Mesothelial cell of epicardium (in vitro differentiated cells): ENCODE measurements around the gene COQ8B. TPM values are rescaled to one million over a fixed set of nuclear protein-coding genes. Genes with fewer than 3 reads are reported as not detected.
"Not testable (repeated sequence)": the region's sequence is repeated elsewhere in the genome, so short reads cannot be mapped to it uniquely, and the experiment has no call there.

ENCODE experiments used
- DNase-seq, 2 experiments: peaks; one replicate each; pipeline ENCODE4 v3.0.0; 2021; ENCODE audit warnings: low spot score in 2 of 2; ENCODE audit not compliant: unreplicated experiment in 2 of 2
- H3K27ac Mint-ChIP-seq: 2 replicates; pipeline ENCODE4 v1.8.0; 2021; ENCODE audit warnings: mixed read lengths
- H3K27me3 Mint-ChIP-seq: 2 replicates; pipeline ENCODE4 v1.8.0; 2021; ENCODE audit warnings: low read depth, mixed read lengths
- H3K36me3 Mint-ChIP-seq: 2 replicates; pipeline ENCODE4 v1.8.0; 2021; ENCODE audit warnings: mixed read lengths
- H3K4me1 Mint-ChIP-seq: 2 replicates; pipeline ENCODE4 v1.8.0; 2021; ENCODE audit warnings: mixed read lengths
- H3K4me3 Mint-ChIP-seq: 2 replicates; pipeline ENCODE4 v1.8.0; 2021; ENCODE audit warnings: mild to moderate bottlenecking, moderate library complexity, mixed read lengths
- H3K9me3 Mint-ChIP-seq: 2 replicates; pipeline ENCODE4 v1.8.0; 2021; ENCODE audit warnings: mixed read lengths
- total RNA-seq: library from RNA; stranded (reverse); gene quantifications from 3 replicates; pipeline ENCODE4 v1.2.1, GENCODE V29; 2021
- TF ChIP-seq, protein P1 (sequence below): fragments of 200-600 bp; sonication (generic); IDR thresholded peaks from one replicate; pipeline ENCODE4 v1.5.0; 2021; ENCODE audit warnings: antibody characterized with exemption; ENCODE audit not compliant: unreplicated experiment

Gene COQ8B
- total RNA-seq, 1 donor from 2014 or later, result 58.3 TPM

DNA sequence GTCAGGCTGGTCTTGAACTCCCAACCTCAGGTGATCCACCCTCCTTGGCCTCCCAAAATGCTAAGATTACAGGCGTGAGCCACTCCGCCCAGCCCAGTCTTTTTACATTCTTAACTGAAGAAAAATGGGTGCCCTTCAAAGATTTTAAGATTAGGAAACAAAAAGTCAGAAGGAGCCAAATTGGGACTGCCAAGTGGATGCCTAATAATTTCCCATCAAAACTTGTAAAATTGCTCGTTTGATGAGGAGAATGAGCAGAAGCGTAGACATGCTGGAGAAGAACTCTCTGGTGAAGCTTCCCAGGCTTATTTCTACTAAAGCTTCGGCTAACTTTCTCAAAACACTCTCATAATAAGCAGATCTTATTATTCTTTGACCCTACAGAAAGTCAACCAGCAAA is 57.6 kb downstream of the COQ8B start:
- TF ChIP-seq, protein P1, sequence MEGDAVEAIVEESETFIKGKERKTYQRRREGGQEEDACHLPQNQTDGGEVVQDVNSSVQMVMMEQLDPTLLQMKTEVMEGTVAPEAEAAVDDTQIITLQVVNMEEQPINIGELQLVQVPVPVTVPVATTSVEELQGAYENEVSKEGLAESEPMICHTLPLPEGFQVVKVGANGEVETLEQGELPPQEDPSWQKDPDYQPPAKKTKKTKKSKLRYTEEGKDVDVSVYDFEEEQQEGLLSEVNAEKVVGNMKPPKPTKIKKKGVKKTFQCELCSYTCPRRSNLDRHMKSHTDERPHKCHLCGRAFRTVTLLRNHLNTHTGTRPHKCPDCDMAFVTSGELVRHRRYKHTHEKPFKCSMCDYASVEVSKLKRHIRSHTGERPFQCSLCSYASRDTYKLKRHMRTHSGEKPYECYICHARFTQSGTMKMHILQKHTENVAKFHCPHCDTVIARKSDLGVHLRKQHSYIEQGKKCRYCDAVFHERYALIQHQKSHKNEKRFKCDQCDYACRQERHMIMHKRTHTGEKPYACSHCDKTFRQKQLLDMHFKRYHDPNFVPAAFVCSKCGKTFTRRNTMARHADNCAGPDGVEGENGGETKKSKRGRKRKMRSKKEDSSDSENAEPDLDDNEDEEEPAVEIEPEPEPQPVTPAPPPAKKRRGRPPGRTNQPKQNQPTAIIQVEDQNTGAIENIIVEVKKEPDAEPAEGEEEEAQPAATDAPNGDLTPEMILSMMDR, result no peak
- no peaks in the 10 kb centered on the region for H3K27me3 Mint-ChIP-seq
- no peaks in the 10 kb centered on the region for H3K9me3 Mint-ChIP-seq
- no peak overlapping the region for H3K4me3 Mint-ChIP-seq
- no peaks in the 10 kb centered on the region for H3K36me3 Mint-ChIP-seq
- DNase-seq, result no peak
- H3K27ac Mint-ChIP-seq, result no peak overlapping the region
- peaks cover 8% of the 10 kb centered on the region for H3K4me1 Mint-ChIP-seq

DNA sequence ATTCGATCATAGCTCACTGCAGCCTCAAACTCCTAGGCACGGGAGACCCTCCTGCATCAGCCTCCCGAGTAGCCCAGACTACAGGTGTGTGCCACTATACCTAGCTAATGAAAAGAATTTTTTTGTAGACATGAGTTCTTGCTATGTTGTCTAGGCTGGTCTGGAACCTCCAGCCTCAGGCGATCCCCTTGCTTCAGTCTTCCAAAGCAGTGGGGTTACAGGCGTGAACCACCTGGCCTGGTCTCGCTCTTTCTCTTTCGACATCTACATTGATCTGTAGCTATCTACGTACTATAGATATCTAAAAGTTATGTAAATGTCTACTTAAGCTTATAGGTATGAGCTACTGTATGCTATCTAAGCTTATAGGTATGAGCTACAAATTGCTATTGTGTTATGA is 58.7 kb downstream of the COQ8B start:
- H3K36me3 Mint-ChIP-seq, result no peaks in the 10 kb centered on the region
- no peak overlapping the region for H3K27ac Mint-ChIP-seq
- H3K9me3 Mint-ChIP-seq, result no peaks in the 10 kb centered on the region
- no peaks in the 10 kb centered on the region for H3K27me3 Mint-ChIP-seq
- H3K4me1 Mint-ChIP-seq, result no peaks in the 10 kb centered on the region
- TF ChIP-seq, protein P1, result no peak
- DNase-seq, result no peak
- H3K4me3 Mint-ChIP-seq, result no peak overlapping the region

DNA sequence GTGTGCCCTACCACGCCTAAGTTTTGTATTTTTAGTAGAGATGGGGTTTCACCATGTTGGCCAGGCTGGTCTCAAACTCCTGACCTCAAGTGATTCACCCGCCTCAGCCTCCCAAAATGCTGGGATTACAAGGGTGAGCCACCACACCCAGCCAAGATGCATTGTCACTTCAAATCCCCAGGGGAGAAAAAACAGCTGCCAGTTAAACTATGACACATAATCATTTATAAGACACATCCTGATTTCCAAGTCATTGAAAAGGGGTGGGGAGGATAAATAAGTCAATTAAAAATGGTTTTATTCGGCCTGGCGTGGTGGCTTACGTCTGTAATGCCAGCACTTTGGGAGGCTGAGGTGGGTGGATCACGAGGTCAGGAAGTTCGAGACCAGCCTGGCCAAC is 61.0 kb downstream of the COQ8B start:
- not testable (repeated sequence) for H3K36me3 Mint-ChIP-seq, H3K4me3 Mint-ChIP-seq, DNase-seq, H3K27me3 Mint-ChIP-seq, H3K9me3 Mint-ChIP-seq, H3K27ac Mint-ChIP-seq, H3K4me1 Mint-ChIP-seq

DNA sequence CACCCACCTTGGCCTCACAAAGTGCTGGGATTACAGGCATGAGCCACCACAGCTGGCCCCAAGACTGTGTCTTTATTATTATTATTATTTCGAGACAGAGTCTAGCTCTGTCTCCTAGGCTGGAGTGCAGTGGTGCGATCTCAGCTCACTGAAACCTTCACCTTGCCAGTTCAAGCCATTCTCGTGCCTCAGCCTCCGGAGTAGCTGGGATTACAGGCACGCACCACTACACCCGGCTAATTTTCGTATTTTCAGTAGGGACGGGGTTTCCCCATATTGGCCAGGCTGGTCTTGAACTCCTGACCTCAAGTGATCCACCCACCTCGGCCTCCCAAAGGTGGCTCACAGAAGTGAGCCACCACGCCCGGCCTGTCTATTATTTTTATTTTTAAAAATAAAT is 64.4 kb downstream of the COQ8B start:
- H3K9me3 Mint-ChIP-seq, H3K4me1 Mint-ChIP-seq, DNase-seq, H3K27me3 Mint-ChIP-seq, H3K27ac Mint-ChIP-seq, H3K4me3 Mint-ChIP-seq, H3K36me3 Mint-ChIP-seq: not testable (repeated sequence)

DNA sequence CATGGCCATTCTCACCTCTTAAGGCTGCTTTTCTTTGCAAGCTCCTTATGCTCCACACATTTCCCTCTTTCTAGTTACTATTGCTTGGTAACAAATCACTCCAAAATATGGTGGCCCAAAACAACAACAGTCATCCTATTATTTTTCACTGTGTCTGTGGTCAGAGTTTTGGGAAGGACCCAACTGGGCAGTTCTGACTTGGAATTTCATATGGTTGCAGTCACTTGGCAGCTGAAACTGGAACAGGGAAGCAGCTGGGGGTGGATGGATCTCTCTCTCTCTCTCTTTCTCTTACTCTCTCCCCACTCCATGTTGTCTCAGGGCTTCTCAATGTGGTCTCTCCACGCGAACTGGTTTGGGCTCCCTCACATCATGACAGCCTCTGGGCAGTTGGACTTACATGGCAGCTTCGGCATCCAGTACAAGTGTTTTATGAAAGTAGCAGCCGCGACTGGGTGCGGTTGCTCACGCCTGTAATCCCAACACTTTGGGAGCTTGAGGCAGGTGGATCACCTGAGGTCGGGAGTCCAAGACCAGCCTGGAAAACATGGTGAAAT is 65.9 kb downstream of the COQ8B start:
- Mint-ChIP-seq H3K4me3 (no peak overlapping the region), H3K36me3 (no peaks in the 10 kb centered on the region), H3K27me3 (no peaks in the 10 kb centered on the region), H3K4me1 (peaks cover 9% of the 10 kb centered on the region), H3K27ac (no peak overlapping the region), H3K9me3 (no peaks in the 10 kb centered on the region)
- TF ChIP-seq, protein P1, result no peak
- no peak for DNase-seq

DNA sequence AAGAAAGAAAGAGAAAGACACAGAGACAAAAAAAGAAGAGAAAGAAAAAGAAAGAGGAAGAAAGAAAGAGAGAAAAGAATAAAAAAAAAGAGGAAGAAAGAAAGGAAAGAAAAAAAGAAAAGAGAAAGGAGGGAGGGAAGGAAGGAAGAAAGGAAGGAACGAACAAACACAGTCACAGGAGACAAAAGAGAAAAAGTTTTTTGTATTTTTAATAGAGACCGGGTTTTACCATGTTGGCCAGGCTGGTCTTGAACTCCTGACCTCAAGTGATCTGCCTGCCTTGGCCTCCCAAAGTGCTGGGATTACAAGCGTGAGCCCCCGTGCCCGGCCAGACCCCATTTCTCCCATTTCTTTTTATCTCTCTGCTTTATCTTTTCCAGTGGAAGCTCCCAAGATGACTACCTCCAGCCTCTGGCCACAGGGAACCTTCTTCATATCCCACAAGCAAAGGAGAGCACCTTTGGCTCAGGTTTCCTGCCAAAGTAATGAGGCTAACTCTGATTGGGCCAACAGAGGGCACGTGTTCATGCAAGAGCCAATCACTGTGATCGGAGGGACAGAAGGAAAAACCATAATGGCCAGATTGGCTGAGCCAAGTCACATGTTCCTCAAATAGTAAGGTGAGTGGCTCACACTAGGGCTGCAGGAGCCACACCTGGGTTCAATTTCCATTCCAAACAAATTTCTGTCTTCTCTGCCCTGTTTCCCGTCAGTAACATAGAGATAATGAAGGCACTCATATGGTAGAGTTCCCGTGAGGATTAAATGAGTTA is 66.6 kb downstream of the COQ8B start:
- not testable (repeated sequence) for H3K27ac Mint-ChIP-seq, H3K9me3 Mint-ChIP-seq, DNase-seq, H3K4me3 Mint-ChIP-seq, H3K36me3 Mint-ChIP-seq, H3K27me3 Mint-ChIP-seq
- H3K4me1 Mint-ChIP-seq, result peaks cover 11% of the 10 kb centered on the region

DNA sequence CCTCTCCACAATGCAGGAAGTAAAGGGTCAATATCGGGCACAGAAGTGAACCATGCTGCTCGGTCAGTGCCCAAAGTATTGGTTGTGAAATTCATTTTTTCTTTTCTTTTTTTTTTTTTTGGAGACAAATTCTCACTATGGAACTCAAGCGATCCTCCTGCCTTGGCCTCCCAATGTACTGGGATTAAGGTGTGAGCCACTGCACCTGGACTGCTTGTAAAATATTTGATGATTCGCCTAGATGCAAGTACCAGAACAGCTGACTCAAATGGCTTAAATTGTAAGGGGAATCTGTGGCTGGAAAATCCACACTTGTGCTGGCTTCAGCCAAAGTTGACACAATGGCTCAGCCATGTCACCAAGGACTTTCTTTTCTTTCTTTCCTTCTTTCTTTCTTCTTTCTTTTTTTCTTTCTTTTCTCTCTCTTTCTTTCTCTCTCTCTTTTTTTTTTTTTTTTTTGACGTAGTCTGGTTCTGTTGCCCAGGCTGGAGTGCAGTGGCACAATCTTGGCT is 69.9 kb downstream of the COQ8B start:
- DNase-seq, result no peak
- TF ChIP-seq, protein P1, result no peak
- H3K27ac Mint-ChIP-seq, result no peak overlapping the region
- H3K36me3 Mint-ChIP-seq, result no peaks in the 10 kb centered on the region
- H3K27me3 Mint-ChIP-seq, result no peaks in the 10 kb centered on the region
- no peaks in the 10 kb centered on the region for H3K9me3 Mint-ChIP-seq
- H3K4me1 Mint-ChIP-seq, result peaks cover 11% of the 10 kb centered on the region
- H3K4me3 Mint-ChIP-seq, result no peak overlapping the region
